Psoas muscle (tissue), 8 donors: Measurements from ENCODE around the gene ZBTB16. TPM values are rescaled to one million over a fixed set of nuclear protein-coding genes. Genes with fewer than 3 reads are reported as not detected.

ENCODE experiments used
- ATAC-seq, 4 donors: fragments of 200-7000 bp; cut with Tn5 transposase; one replicate each; pipeline ENCODE4 v1.9.1; 2020; ENCODE audit warnings: moderate library complexity in 3 of 4, mild to moderate bottlenecking in 2 of 4
- DNase-seq, 2 donors: peaks; one replicate each; pipeline ENCODE4 v3.0.0-alpha.2; 2020
- H3K27ac ChIP-seq: fragments of 200-600 bp; one replicate; pipeline ENCODE4 v1.8.0; 2022
- H3K27me3 ChIP-seq, 3 donors: fragments of 200-600 bp in 1 of 3; one replicate each; pipeline versions ENCODE4 v1.6.1 to v1.8.0; 2013 to 2022; ENCODE audit warnings: low read length in 2 of 3, mild to moderate bottlenecking in 2 of 3, moderate library complexity in 1 of 3; ENCODE audit not compliant: insufficient read depth in 3 of 3
- H3K36me3 ChIP-seq, 2 donors: fragments of 200-600 bp in 1 of 2; one replicate each; pipeline versions ENCODE4 v1.6.1 to v1.8.0; 2013 to 2022; ENCODE audit warnings: low read depth in 1 of 2, mild to moderate bottlenecking in 1 of 2, moderate library complexity in 1 of 2; ENCODE audit not compliant: insufficient read depth in 1 of 2
- H3K4me1 ChIP-seq: fragments of 200-600 bp; one replicate; pipeline ENCODE4 v1.8.0; 2022
- H3K4me3 ChIP-seq: fragments of 200-600 bp; one replicate; pipeline ENCODE4 v1.8.0; 2022; ENCODE audit warnings: mild to moderate bottlenecking
- H3K9me3 ChIP-seq: fragments of 200-600 bp; one replicate; pipeline ENCODE4 v1.8.0; 2022
- CTCF ChIP-seq: fragments of 200-600 bp; IDR thresholded peaks from one replicate; pipeline ENCODE4 v1.8.0; 2022; ENCODE audit warnings: antibody characterized with exemption
- WGBS, 3 donors: extraction: QIAGEN DNeasy Blood & Tissue Kit; methylation state at CpG; one replicate each; pipeline versions ENCODE4 v1.1.6 to v1.1.7; 2013; 5-methylcytosine and 5-hydroxymethylcytosine counted together
- intact Hi-C, 2 donors: fragments of 100-400 bp; cut with DNase I; formaldehyde crosslinking; loops; one replicate each; pipeline versions ENCODE4 v1.11.0 to v1.14.2; 2022
- polyA plus RNA-seq, 3 donors: library from polyadenylated mRNA; stranded (reverse); fragments of 200-250 nt; gene quantifications; one replicate each; pipeline ENCODE4 v1.2.3, GENCODE V29; 2013
- total RNA-seq, 4 donors: library from RNA; stranded (reverse); fragmentation: NEBNext Ultra II Directional in 2 of 4; extraction: Animal tissue kit (Norgen Biotek cat#: 25700) in 2 of 4; gene quantifications; one replicate each; pipeline versions ENCODE4 v1.2.1 to v1.2.4, GENCODE V29; 2021 to 2023
- donor health status: healthy with polysubstance abuse.
- donor health status: DM: no; HTN: no; CAD: no; lungs with moderate emphysema.
- donor health status: Bipolar disorder and iron deficiency.
- donor health status: healthy.
- donor health status: DM: yes; HTN: yes; CAD: no.
- donor health status: DM: no; HTN: no; CAD: no.
- donor health status: DM: no; HTN: no; CAD: no.
- donor health status: DM: yes; HTN: yes; CAD: no.

The ZBTB16 gene
- total and polyA plus RNA-seq, 7 donors, result 11.7 to 299 (median 89.8) TPM

- DNase-seq, result peak; percentile 66 to 85
- no peak for TF ChIP-seq CTCF
- Histone ChIP-seq H3K4me1 (peaks cover 35% of the 10 kb centered on the region), H3K4me3 (no peak overlapping the region), H3K36me3 (peaks cover 3 to 65% of the 10 kb centered on the region in 2 donors), H3K9me3 (no peaks in the 10 kb centered on the region), H3K27me3 (no peaks in the 10 kb centered on the region), H3K27ac (peak overlapping the region; percentile 67)
- ATAC-seq, result peak in 3 of 4 donors; percentile 25 to 30 (median 27)
- 75 to 80% (median 79%) methylated on average over 14 of the region's 14 CpGs for WGBS, 3 donors
- intact Hi-C loops, result loop anchor here in 1 of 2 donors (10.0 kb wide), 1 partner anchor 46 kb away; no protein-coding TSS in a partner anchor
Observed at GRCh38 chr11:114250993-114251814, 191.7 kb downstream of the ZBTB16 start.

DNA sequence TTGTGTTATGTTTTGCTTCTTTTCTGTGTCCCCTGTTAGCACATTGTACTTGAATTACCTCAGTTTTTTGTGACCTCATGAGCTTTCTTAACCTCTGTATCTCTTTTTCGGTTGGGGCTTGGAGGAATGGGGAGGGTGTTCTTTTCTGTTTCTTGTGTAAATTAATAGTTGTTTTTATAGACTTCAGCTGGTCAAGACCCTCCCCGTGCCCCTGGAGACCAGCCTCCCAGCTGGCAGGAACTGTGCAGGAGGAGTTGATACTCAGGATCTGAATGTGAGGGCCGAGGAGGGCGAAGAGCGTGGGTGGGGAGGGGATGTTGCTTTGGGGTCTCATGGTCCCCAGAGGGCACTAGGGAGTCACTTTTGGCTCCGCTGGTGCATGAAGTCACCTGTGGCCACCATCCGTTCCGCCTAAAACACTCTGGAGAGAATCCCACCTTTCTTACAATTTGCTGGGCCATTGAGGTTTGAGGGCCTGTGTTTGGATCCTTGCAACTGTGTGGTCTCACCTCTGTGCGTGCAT is 192.4 kb downstream of the ZBTB16 start:
- DNase-seq (peak; percentile 46 to 83), ATAC-seq (no peak)
- Histone ChIP-seq H3K9me3 (no peaks in the 10 kb centered on the region), H3K27ac (peak overlapping the region; percentile 67), H3K27me3 (no peaks in the 10 kb centered on the region), H3K4me1 (peaks cover 42% of the 10 kb centered on the region), H3K36me3 (peaks cover 3 to 58% of the 10 kb centered on the region in 2 donors), H3K4me3 (no peak overlapping the region)
- intact Hi-C loops, result loop anchor here in 1 of 2 donors (10.0 kb wide), 1 partner anchor 47 kb away; no protein-coding TSS in a partner anchor
- WGBS, 3 donors, result 67 to 78% (median 72%) methylated on average over 9 of the region's 9 CpGs
- TF ChIP-seq CTCF, result no peak

DNA sequence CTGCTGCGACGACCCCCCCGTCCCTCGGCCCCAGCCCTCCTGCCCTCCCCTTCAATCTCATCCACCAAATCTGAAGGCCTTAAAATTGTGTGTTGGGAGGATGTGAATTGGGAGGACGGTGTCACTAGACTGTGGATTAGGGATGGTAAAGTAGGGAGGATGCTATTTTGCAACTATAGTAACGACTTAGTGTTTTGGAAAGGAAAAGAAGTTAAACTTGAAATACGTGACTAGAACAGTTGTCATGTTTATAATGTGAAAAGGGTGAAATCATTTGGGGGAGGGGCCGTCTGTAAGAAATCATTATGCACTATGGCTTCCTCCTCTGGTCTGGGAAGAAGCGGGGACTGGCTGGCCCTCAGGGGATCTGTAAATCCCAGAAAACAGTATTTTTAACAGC is 193.3 kb downstream of the ZBTB16 start:
- H3K27ac ChIP-seq, result peak overlapping the region; percentile 58

GRCh38 chr11:114253771-114254170 is 194.3 kb downstream of the ZBTB16 start:
- DNase-seq (no peak), ATAC-seq (no peak)
- peaks cover 51% of the 10 kb centered on the region for H3K4me1 ChIP-seq
- H3K9me3 ChIP-seq, result no peaks in the 10 kb centered on the region
- H3K27me3 ChIP-seq, result no peaks in the 10 kb centered on the region
- 45 to 65% (median 60%) methylated on average over 2 of the region's 2 CpGs for WGBS, 3 donors
- peak overlapping the region; percentile 58 for H3K27ac ChIP-seq
- H3K36me3 ChIP-seq, result peaks cover 0 to 39% of the 10 kb centered on the region in 2 donors
- intact Hi-C loops, result loop anchor here in 1 of 2 donors (10.0 kb wide), 1 partner anchor 49 kb away; no protein-coding TSS in a partner anchor
- TF ChIP-seq CTCF, result no peak
- H3K4me3 ChIP-seq, result no peak overlapping the region

More for the DNA sequence above, 193.3 kb downstream of the ZBTB16 start:
- TF ChIP-seq CTCF, result no peak
- DNase-seq (no peak), ATAC-seq (no peak)
- no peak overlapping the region for H3K4me3 ChIP-seq
- peaks cover 3 to 49% of the 10 kb centered on the region in 2 donors for H3K36me3 ChIP-seq
- 70 to 74% (median 73%) methylated on average over 9 of the region's 9 CpGs for WGBS, 3 donors
- H3K9me3 ChIP-seq, result no peaks in the 10 kb centered on the region
- peaks cover 49% of the 10 kb centered on the region for H3K4me1 ChIP-seq
- no peaks in the 10 kb centered on the region for H3K27me3 ChIP-seq
- intact Hi-C loops, result loop anchor here in 1 of 2 donors (10.0 kb wide), 1 partner anchor 48 kb away; no protein-coding TSS in a partner anchor
